Activated CD4-positive, alpha-beta memory T cell treated with anti-CD3 and anti-CD28 coated beads, Interleukin-2, amount 10 ng/mL, durations not matched to agents 7 days and 5 days (primary cell): ENCODE results near the gene NFATC4. TPM values are rescaled to one million over a fixed set of nuclear protein-coding genes. Genes with fewer than 3 reads are reported as not detected.

Experiments
- CTCF ChIA-PET: fragments of 350-600 bp; sonication (Branson Sonifier 250); formaldehyde crosslinking; loops from one replicate; lab custom pipeline; 2021; ENCODE audit warnings: antibody characterized with exemption, inconsistent platforms; lab: Charles Lee
- POLR2A ChIA-PET: fragments of 350-600 bp; sonication (Branson Sonifier 250); formaldehyde crosslinking; loops from one replicate; lab custom pipeline; 2021; ENCODE audit warnings: antibody characterized with exemption; lab: Charles Lee
- DNase-seq: peaks from one replicate; pipeline ENCODE4 v3.0.0-alpha.2; 2020
- H3K27ac Mint-ChIP-seq: one replicate; pipeline ENCODE4 v1.8.0; 2021; ENCODE audit warnings: mild to moderate bottlenecking, mixed read lengths
- H3K27me3 Mint-ChIP-seq: one replicate; pipeline ENCODE4 v1.8.0; 2021; ENCODE audit warnings: mixed read lengths
- H3K36me3 Mint-ChIP-seq: one replicate; pipeline ENCODE4 v1.8.0; 2021; ENCODE audit warnings: low read depth, mixed read lengths
- H3K4me1 Mint-ChIP-seq: one replicate; pipeline ENCODE4 v1.8.0; 2021; ENCODE audit warnings: mixed read lengths
- H3K4me3 Mint-ChIP-seq: one replicate; pipeline ENCODE4 v1.8.0; 2021; ENCODE audit warnings: mild to moderate bottlenecking, mixed read lengths
- H3K9me3 Mint-ChIP-seq: one replicate; pipeline ENCODE4 v1.8.0; 2021; ENCODE audit warnings: mixed read lengths
- total RNA-seq, 2 experiments: library from RNA; stranded (reverse); gene quantifications; one replicate each; pipeline ENCODE4 v1.2.3, GENCODE V29; 2021

NFATC4 gene
- total RNA-seq, 2 experiments from 2014 or later: not detected

DNA sequence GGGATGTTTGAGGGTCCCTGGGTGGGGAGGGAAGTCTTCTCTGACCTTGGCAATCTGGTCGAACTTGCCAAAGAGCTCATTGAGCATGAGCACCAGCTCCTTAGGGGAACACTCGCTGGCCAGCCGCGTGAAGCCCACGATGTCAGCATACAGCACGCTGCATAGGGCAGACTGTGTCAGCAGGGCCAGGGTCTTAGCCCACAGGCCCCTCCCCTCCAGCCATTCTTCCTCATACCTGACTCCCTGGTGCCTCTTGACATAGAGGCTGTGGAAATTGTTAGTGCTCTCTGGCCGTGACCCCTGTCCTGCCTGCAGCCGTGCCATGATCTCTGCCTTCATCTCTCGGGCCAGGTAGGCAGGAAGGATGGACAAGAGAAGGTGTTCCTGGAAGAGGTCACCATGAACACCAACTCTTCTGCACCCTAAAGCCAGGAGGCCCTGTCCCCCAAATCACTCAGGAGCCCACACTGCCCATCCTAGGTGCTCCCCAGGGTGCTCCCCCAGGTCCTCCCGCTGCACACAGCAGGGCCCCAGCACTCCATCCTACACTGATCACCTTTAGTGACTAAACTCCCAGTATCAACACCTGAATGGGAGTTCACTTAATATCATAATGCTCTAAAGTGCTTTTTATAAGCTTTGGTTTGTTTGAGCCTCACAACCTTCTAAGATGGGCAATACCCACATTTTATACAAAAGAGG lies 36.9 kb upstream of the NFATC4 start:
- ChIA-PET CTCF (interaction anchor here (1.1 to 18.8 kb wide), 10 partner anchors 8 to 115 kb away, joined by 3 to 494 read pairs (median 16); partner anchors contain the start of genes CBLN3, CIDEB, DHRS1 and KHNYN), POLR2A (interaction anchor here (0.7 to 8.4 kb wide), 10 partner anchors 9 to 112 kb away, joined by 3 to 221 read pairs (median 4); partner anchors contain the start of genes CBLN3, CIDEB, KHNYN and LTB4R)
- Mint-ChIP-seq H3K27me3 (peaks cover 36% of the 10 kb centered on the region), H3K36me3 (peaks cover 10% of the 10 kb centered on the region), H3K4me3 (no peak overlapping the region), H3K9me3 (no peaks in the 10 kb centered on the region), H3K4me1 (peaks cover 81% of the 10 kb centered on the region), H3K27ac (no peak overlapping the region)
- DNase-seq: no peak

DNA sequence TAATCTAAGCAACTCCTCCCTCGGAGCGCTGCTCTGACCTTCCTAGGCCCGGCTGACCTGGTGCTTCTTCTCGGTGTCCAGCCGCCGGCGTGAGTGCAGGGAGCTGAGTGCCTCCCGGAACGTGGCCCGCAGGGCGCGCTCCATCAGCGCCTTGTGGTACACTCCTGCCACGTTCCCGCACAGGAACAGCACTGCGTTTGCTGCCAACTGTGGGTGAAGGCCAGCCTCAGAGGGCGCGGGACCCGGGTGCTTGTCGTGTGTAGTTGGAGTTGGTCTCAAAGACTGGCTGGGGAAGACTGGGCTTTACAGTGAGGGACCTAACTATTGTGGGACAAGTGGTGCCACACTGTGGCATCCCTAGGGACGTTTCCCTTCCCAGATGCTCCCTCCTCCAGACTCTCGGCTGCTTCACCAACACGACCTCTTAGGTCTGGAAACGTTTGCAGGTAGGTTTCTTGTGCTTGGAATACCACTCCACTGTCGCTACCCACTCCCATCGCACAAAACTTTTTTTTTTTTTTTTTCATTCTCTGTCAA lies 36.2 kb upstream of the NFATC4 start:
- DNase-seq: no peak
- peaks cover 84% of the 10 kb centered on the region for H3K4me1 Mint-ChIP-seq

DNA sequence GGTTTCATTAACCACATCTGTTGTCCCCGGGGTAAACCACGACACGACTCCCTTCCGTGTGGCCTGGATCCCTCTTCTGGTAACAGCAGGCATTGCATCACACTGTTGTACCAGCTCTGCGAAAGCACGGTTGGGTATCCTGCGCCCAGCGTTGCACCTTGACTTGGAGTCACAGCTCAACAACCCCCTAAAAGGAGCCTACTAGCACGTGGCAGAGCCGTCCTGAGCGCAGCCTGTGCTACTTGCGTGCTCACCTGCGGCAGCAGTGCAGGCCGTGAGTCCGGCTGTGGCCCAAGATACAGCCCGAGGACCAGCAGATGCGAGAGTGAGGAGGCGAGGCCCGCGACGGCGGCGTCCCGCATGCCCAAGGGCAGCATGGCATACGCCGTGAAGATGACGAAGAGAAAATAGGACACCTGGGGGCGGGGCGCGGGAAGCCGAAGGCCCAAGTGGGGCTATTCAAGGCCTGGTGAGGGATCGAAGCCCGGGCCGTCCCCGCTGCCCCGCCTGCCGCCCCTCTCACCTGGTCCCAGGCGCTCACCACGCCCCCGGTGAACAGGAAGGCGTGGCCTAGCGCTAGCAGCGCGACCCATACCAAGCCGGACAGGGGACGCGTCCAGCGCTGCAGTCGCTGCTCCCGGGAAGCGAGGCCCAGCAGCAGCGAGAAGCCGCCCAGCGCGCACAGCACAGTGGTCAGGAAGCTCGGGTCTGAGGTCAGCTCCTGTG lies 35.6 kb upstream of the NFATC4 start:
- CTCF ChIA-PET: interaction anchor here (0.7 to 18.8 kb wide), 31 partner anchors 9 to 366 kb away, joined by 3 to 494 read pairs (median 5); partner anchors contain the start of genes CBLN3, CIDEB, DHRS1 and KHNYN
- Mint-ChIP-seq H3K4me1 (peaks cover 81% of the 10 kb centered on the region), H3K4me3 (peak overlapping the region; percentile 71), H3K9me3 (no peaks in the 10 kb centered on the region), H3K36me3 (peaks cover 21% of the 10 kb centered on the region), H3K27ac (peak overlapping the region; percentile 61), H3K27me3 (peaks cover 35% of the 10 kb centered on the region)
- peak; percentile 89 for DNase-seq
- POLR2A ChIA-PET: interaction anchor here (0.5 to 8.4 kb wide), 18 partner anchors 9 to 171 kb away, joined by 3 to 221 read pairs (median 3); partner anchors contain the start of genes CBLN3, KHNYN, LTB4R and LTB4R2

More for the DNA sequence above, 36.2 kb upstream of the NFATC4 start:
- Mint-ChIP-seq H3K4me3 (peak overlapping the region; percentile 71), H3K36me3 (peaks cover 15% of the 10 kb centered on the region), H3K27me3 (peaks cover 35% of the 10 kb centered on the region), H3K9me3 (no peaks in the 10 kb centered on the region), H3K27ac (peak overlapping the region; percentile 61)
- POLR2A ChIA-PET: interaction anchor here (0.5 to 8.4 kb wide), 17 partner anchors 9 to 170 kb away, joined by 3 to 221 read pairs (median 4); partner anchors contain the start of genes CBLN3, CIDEB, KHNYN and LTB4R
- CTCF ChIA-PET: interaction anchor here (0.7 to 18.8 kb wide), 20 partner anchors 8 to 367 kb away, joined by 3 to 494 read pairs (median 8); partner anchors contain the start of genes CBLN3, CIDEB, DHRS1 and KHNYN

DNA sequence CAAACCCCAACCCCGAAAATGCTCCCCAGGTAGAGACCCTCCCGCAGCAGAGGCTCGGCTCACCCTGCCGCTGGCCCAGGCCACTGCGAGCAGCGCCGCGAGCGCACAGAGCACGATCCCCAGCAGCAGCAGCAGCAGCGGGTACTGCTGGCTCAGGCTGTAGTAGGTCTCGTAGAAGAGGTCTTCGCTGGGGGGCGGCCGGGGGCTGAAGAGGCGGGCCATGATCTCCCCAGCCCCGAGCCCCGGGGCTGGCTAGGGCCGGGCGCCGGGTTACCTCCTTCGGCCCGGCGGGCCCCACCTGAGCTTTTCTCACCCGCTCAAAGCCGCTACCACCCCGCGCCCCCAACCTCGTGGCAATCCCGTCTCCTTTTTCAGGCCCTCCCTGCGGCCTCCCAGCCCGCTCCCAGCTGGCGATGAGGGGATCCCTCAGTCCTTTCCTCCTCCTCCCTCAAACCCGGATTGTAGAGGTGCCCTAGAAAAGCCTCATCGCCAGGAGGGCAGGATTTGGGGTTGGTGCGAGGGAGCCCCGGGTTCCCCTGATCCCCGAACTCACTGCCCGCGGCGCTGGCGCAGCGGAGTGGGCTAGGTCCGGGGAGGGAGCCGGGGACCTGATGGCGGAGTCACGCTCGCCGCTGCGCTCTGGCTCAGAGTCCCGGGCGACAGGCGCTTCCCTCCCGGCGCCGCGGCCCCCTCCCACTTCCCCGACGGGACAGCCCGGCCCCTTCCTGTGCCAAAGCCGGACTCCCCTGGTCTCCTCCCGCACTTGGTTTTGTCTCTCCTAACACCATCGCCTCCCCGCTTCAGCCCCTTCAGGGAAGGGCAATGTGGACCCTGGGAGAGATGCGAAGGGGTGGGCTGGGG lies 33.3 kb upstream of the NFATC4 start, which contains the start of gene ADCY4:
Gene ADCY4, minus strand, starts transcription at position 641 of the 861 bp plus-strand sequence. Its CDS starts 419 bp downstream, at position 222.
- Mint-ChIP-seq H3K4me3 (peak within 1 kb of the TSS; percentile 41), H3K36me3 (peaks cover 33% of the 10 kb centered on the region), H3K27me3 (peaks cover 35% of the 10 kb centered on the region), H3K27ac (no peak within 1 kb of the TSS), H3K9me3 (no peaks in the 10 kb centered on the region), H3K4me1 (peaks cover 77% of the 10 kb centered on the region)
- CTCF ChIA-PET: interaction anchor here (1.2 to 18.8 kb wide), 9 partner anchors 13 to 104 kb away, joined by 3 to 494 read pairs (median 13); partner anchors contain the start of genes CBLN3, CIDEB, DHRS1 and KHNYN
- DNase-seq: no peak
- POLR2A ChIA-PET: interaction anchor here (1.2 to 6.6 kb wide), 4 partner anchors 89 to 121 kb away, joined by 5 to 221 read pairs (median 12); partner anchors contain the start of genes CBLN3, CHMP4A, KHNYN and SDR39U1

DNA sequence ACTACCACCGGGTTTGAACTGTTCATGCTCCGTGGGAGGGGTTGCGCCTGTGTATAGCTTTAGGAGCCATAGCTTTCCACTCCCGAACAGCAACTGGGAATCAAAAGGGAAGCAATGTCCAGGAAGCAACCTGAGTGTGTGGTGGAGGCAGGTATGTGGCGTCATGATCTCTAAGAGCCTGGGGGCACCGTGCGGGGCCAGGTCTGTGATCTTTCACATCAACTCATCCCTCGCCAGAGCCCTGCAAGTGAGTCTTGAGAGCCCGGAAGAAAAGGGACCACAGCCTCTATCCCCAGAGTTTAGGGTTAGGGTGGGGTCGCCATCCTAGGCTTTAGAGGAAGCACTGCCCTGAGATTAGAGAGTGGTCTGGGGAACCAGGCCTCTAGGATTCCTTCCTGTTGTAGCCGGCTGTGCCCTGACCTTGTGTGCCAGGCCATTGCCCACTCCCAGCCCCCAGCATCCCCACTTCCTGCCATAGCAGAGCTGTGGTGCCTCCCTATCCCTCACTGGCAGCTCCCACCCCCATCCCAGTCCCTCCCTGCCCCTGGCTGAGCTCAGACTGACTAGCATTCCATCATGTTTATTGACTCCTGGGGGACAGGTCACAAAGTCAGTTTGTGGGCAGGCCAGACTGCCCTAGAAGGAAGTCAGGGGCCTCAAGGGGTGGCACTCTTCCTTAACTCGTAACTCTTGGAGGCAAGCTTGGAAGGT lies 32.4 kb upstream of the NFATC4 start:
- CTCF ChIA-PET: interaction anchor here (5.1 to 18.8 kb wide), 3 partner anchors 25 to 101 kb away, joined by 30 to 494 read pairs (median 144); partner anchors contain the start of genes CBLN3, CIDEB, KHNYN and LTB4R
- DNase-seq: no peak
- Mint-ChIP-seq H3K9me3 (no peaks in the 10 kb centered on the region), H3K27me3 (peaks cover 34% of the 10 kb centered on the region), H3K4me3 (no peak overlapping the region), H3K36me3 (peaks cover 33% of the 10 kb centered on the region), H3K4me1 (peaks cover 74% of the 10 kb centered on the region), H3K27ac (no peak overlapping the region)
- POLR2A ChIA-PET: interaction anchor here (2.6 to 6.6 kb wide), 2 partner anchors 97 to 107 kb away, joined by 16 to 221 read pairs; partner anchors contain the start of genes CBLN3, KHNYN and SDR39U1

DNA sequence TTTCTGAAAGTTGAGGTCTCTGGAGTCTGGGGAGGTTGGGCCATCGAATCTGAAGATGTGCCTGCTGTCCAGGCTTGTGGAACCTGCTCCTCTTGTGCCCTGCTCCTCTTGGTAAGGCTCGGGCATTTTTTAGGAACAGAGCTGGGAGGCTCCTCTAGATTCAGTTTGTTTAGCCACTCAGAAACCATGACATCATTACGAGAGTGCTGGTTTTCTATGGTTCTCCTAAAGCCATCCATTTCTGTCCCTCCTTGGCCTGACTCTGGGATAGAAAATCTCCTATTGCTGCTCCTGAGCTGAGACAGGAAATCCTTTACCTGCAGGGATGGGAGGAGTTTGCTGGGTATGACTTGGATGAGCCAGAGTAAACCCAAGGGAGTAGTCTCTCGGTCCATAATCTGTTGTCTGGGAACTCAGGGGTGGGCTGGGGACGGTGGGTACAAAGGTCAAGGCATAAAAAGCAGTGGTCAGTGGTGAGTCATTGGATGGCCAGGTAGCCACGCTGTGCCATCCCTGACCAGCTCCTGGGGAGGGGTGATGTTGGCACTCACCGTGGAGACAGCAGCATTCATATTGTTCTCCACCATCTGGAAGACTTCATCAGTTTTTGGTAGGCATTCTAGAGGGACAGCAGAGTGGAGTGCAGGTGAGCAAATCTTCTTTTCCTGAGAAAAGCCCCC lies 30.7 kb upstream of the NFATC4 start:
- no peak overlapping the region for H3K27ac Mint-ChIP-seq
- H3K9me3 Mint-ChIP-seq: no peaks in the 10 kb centered on the region
- H3K4me3 Mint-ChIP-seq: no peak overlapping the region
- POLR2A ChIA-PET: interaction anchor here (0.8 to 6.6 kb wide), 3 partner anchors 90 to 96 kb away, joined by 3 to 221 read pairs (median 69); partner anchors contain the start of genes CBLN3 and KHNYN
- H3K4me1 Mint-ChIP-seq: peaks cover 61% of the 10 kb centered on the region
- H3K36me3 Mint-ChIP-seq: peaks cover 33% of the 10 kb centered on the region
- CTCF ChIA-PET: interaction anchor here (5.1 to 18.8 kb wide), 2 partner anchors 90 to 99 kb away, joined by 30 to 494 read pairs; partner anchors contain the start of genes CBLN3 and KHNYN
- H3K27me3 Mint-ChIP-seq: peaks cover 35% of the 10 kb centered on the region
- no peak for DNase-seq

DNA sequence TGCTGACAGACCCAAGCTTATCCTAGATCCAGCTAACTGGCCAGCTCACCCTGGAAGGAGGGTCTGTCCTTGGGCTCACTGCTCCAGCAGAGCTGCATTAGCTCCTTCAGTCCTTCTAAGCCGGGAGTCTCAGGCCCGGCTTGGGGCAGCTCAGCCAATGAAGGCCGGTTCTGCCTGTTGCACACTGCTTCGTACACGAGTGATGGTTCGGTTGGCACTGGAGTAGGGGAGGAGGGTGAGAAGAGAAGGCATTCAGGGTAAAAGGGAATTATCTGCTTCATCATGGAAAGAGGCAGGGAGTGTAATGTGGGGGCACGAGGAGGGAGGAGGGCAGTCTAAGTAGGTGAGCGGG lies 30.2 kb upstream of the NFATC4 start:
- POLR2A ChIA-PET: interaction anchor here (0.8 to 5.4 kb wide), 2 partner anchors 89 to 93 kb away, joined by 3 to 69 read pairs; partner anchors contain the start of genes CBLN3 and KHNYN
- Mint-ChIP-seq H3K27ac (no peak overlapping the region), H3K4me3 (peak overlapping the region; percentile 97), H3K9me3 (no peaks in the 10 kb centered on the region), H3K4me1 (peaks cover 56% of the 10 kb centered on the region), H3K36me3 (peaks cover 33% of the 10 kb centered on the region), H3K27me3 (peaks cover 35% of the 10 kb centered on the region)
- CTCF ChIA-PET: interaction anchor here (5.1 to 18.8 kb wide), 2 partner anchors 90 to 99 kb away, joined by 30 to 494 read pairs; partner anchors contain the start of genes CBLN3 and KHNYN
- no peak for DNase-seq

DNA sequence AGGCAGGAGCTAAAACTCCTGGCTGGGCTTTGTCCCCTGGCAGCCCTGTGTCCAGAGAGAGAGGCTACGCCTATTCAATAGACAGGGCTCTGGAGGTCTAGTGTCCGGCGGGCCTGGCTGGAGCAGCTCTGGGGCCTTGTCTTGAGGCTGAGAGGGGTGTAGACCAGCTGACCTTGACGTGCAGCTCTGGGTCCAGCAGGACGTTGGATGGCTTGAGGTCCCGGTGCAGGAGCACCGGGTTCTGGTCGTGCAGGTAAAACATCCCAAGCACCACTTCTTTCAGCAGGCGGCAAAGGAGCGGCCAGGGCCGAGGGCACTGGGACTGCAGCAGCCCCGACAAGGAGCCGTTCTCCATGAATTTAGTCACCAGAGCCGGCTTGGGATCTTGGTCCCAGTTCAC lies 29.1 kb upstream of the NFATC4 start:
- Mint-ChIP-seq H3K27ac (peak overlapping the region; percentile 6), H3K27me3 (peaks cover 33% of the 10 kb centered on the region), H3K4me3 (peak overlapping the region; percentile 97), H3K36me3 (peaks cover 33% of the 10 kb centered on the region), H3K9me3 (no peaks in the 10 kb centered on the region), H3K4me1 (peaks cover 47% of the 10 kb centered on the region)
- ChIA-PET POLR2A (interaction anchor here (0.6 to 5.4 kb wide), 8 partner anchors 9 to 103 kb away, joined by 3 to 69 read pairs (median 8); partner anchors contain the start of genes CBLN3, DHRS1, KHNYN and NOP9), CTCF (interaction anchor here (1.4 to 18.8 kb wide), 4 partner anchors 11 to 98 kb away, joined by 5 to 494 read pairs (median 19); partner anchors contain the start of genes CBLN3 and KHNYN)
- no peak for DNase-seq

DNA sequence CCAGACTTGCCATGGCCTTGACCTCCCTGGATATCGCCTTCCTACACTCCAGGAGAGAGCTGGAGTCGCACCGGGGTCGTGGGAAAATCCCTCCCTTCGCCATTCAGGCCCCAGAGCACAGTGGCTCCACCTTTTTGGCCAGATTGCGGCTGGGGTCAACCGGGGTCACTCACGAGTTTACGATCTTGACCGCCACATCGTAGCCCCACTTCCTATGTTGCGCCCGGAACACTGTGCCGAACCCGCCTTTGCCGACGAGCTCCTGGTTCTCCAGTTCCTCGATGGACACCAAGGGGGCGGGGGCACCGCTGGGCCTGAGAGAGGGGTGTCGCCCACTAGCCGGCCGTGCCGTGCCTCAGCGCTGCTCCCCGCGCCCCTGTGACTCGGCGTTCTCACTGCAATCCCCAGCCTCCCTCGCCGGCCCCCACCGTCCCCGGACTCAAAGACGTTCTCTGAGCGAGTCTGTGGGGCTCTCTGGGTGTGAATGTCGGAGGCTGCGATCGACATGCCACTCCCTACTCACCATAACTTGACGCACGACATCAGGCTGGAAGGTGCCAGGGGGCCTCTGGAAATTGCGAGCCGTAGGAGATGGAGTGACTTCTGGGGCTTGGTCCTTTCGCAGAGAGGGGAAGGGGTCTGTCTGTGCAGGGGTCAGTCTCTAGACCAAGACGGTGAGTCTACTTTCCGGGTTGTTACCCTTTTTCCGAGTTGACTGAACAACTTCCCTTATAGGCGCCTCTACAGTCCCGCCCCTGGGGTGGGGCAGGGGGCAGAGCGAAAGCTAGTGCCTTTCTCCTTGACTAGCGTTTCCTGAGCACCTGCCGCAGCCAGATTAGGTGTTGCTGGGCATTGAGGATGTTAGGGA lies 28.5 kb upstream of the NFATC4 start, which contains the start of gene RIPK3:
Gene RIPK3, minus strand, starts transcription at position 708 of the 868 bp plus-strand sequence. Its CDS starts 165 bp downstream, at position 543.
- H3K9me3 Mint-ChIP-seq: no peaks in the 10 kb centered on the region
- peaks cover 31% of the 10 kb centered on the region for H3K27me3 Mint-ChIP-seq
- ChIA-PET POLR2A (interaction anchor here (0.6 to 5.4 kb wide), 19 partner anchors 8 to 204 kb away, joined by 3 to 69 read pairs (median 4); partner anchors contain the start of genes CBLN3, DHRS1, KHNYN and LTB4R2), CTCF (interaction anchor here (0.8 to 18.8 kb wide), 7 partner anchors 12 to 102 kb away, joined by 3 to 494 read pairs (median 5); partner anchors contain the start of genes CBLN3, KHNYN and TINF2)
- peaks cover 33% of the 10 kb centered on the region for H3K36me3 Mint-ChIP-seq
- peak within 1 kb of the TSS; percentile 97 for H3K4me3 Mint-ChIP-seq
- peak within 1 kb of the TSS; percentile 83 for H3K27ac Mint-ChIP-seq
- peaks cover 42% of the 10 kb centered on the region for H3K4me1 Mint-ChIP-seq
- DNase-seq: peak; percentile 82
